HepG2 (cell line): ENCODE measurements around the gene IGFBP6. TPM values are rescaled to one million over a fixed set of nuclear protein-coding genes. Genes with fewer than 3 reads are reported as not detected.

Experiments used
- ATAC-seq: fragments of 200-7000 bp; cut with Tn5 transposase; 3 replicates; pipeline ENCODE4 v1.9.1; 2020; ENCODE audit warnings: mild to moderate bottlenecking, moderate library complexity
- BruUV-seq: library from RNA; stranded (reverse); fragments of 400-500 nt; replicated peaks from 2 replicates; lab custom pipeline; 2021; lab: Mats Ljungman, UMichigan
- CTCF ChIA-PET: fragments of 300-600 bp; formaldehyde crosslinking; extraction: SDS; loops from one replicate; lab custom pipeline; 2021; ENCODE audit warnings: low total read pairs, inconsistent platforms, low intra/inter-chr PET ratio; lab: Yijun Ruan, JAX
- POLR2A ChIA-PET: fragments of 350-600 bp; sonication (Branson Sonifier 250); formaldehyde crosslinking; loops from one replicate; lab custom pipeline; 2020; ENCODE audit warnings: antibody characterized with exemption, inconsistent platforms; lab: Yijun Ruan, JAX
- DNase-seq: peaks from one replicate; pipeline ENCODE4 v3.0.0-alpha.2; 2015; ENCODE audit warnings: low spot score
- FAIRE-seq: peaks from 3 replicates; lab custom pipeline; 2011; peaks lifted over from hg19 to GRCh38; lab: Jason Lieb, UNC
- H2AFZ ChIP-seq: one replicate; pipeline ENCODE4 v1.6.1; 2011; ENCODE audit warnings: low read length, inconsistent platforms
- H3K27ac ChIP-seq: fragments of 300-600 bp; 3 replicates; pipeline ENCODE4 v1.8.0; 2011; ENCODE audit warnings: mixed run types, mild to moderate bottlenecking, mixed read lengths, low read length, inconsistent platforms; ENCODE audit not compliant: insufficient read depth; ENCODE audit errors: extremely low read length
- H3K27me3 ChIP-seq, 2 experiments: fragments of 200-600 bp in 1 of 2; 2 replicates in 1 of 2; 3 replicates in 1 of 2; pipeline versions ENCODE4 v1.6.0 to v1.8.0; 2011; ENCODE audit warnings: low read length in 2 of 2, mild to moderate bottlenecking in 2 of 2, moderate library complexity in 2 of 2, inconsistent platforms in 1 of 2; ENCODE audit not compliant: insufficient read depth in 2 of 2, control insufficient read depth in 1 of 2
- H3K36me3 ChIP-seq, 2 experiments: fragments of 200-600 bp in 1 of 2; replicated peaks in 1 of 2; 2 replicates in 1 of 2; 3 replicates in 1 of 2; pipeline versions ENCODE4 v1.5.1 to v1.8.0; 2011; ENCODE audit warnings: low read length in 2 of 2, inconsistent platforms in 1 of 2; ENCODE audit not compliant: insufficient read depth in 2 of 2, control insufficient read depth in 1 of 2
- H3K4me1 ChIP-seq: 2 replicates; pipeline ENCODE4 v1.5.1; 2012; ENCODE audit warnings: low read length, inconsistent platforms; ENCODE audit not compliant: insufficient read depth
- H3K4me2 ChIP-seq: 2 replicates; pipeline ENCODE4 v1.6.0; 2011; ENCODE audit warnings: low read depth, low read length, inconsistent platforms
- H3K4me3 ChIP-seq, 3 experiments: fragments of 200-600 bp in 1 of 3; sonication (generic), shearing (Covaris generic) in 1 of 3; replicated peaks in 1 of 3; 2 replicates each; pipeline ENCODE4 v1.5.1; 2011 to 2016; ENCODE audit warnings: low read length in 3 of 3, inconsistent platforms in 2 of 3, low read depth in 2 of 3, mild to moderate bottlenecking in 2 of 3, control low read depth in 1 of 3, mixed read lengths in 1 of 3; ENCODE audit not compliant: insufficient read depth in 1 of 3
- H3K79me2 ChIP-seq: one replicate; pipeline ENCODE4 v1.6.1; 2011; ENCODE audit warnings: low read length, inconsistent platforms; ENCODE audit not compliant: insufficient read depth
- H3K9ac ChIP-seq: 2 replicates; pipeline ENCODE4 v1.6.0; 2011; ENCODE audit warnings: mild to moderate bottlenecking, low read depth, low read length, inconsistent platforms; ENCODE audit not compliant: insufficient read depth
- H3K9me3 ChIP-seq: 2 replicates; pipeline ENCODE4 v1.5.1; 2012; ENCODE audit warnings: mild to moderate bottlenecking, low read length
- H4K20me1 ChIP-seq: 2 replicates; pipeline ENCODE4 v1.6.0; 2011; ENCODE audit warnings: inconsistent platforms, mild to moderate bottlenecking, low read length, moderate library complexity; ENCODE audit not compliant: insufficient read depth
- EHMT2 ChIP-seq: fragments of 200-600 bp; sonication (generic); IDR thresholded peaks from 2 replicates; pipeline ENCODE4 v1.7.0; 2017; ENCODE audit warnings: antibody characterized with exemption, low read depth, low read length, borderline replicate concordance
- ERF ChIP-seq: IDR thresholded peaks from 2 replicates; pipeline ENCODE4 v1.6.1; 2018; ENCODE audit warnings: missing biosample characterization, missing genetic modification reagents
- FOSL1 ChIP-seq: sonication (generic); formaldehyde crosslinking; IDR thresholded peaks from 2 replicates; pipeline ENCODE4 v1.9.0; 2021; ENCODE audit warnings: missing genetic modification reagents, borderline replicate concordance
- FOXC1 ChIP-seq: sonication (generic); formaldehyde crosslinking; IDR thresholded peaks from 2 replicates; pipeline ENCODE4 v1.8.0; 2022; ENCODE audit warnings: mild to moderate bottlenecking, missing genetic modification reagents, borderline replicate concordance
- JUNB ChIP-seq: sonication (generic); formaldehyde crosslinking; IDR thresholded peaks from 2 replicates; pipeline ENCODE4 v1.8.0; 2022; ENCODE audit warnings: missing genetic modification reagents, mild to moderate bottlenecking, borderline replicate concordance
- MEIS2 ChIP-seq: sonication (generic); formaldehyde crosslinking; IDR thresholded peaks from 2 replicates; pipeline ENCODE4 v1.9.0; 2021; ENCODE audit warnings: mild to moderate bottlenecking, missing genetic modification reagents
- MTA1 ChIP-seq: sonication (generic); formaldehyde crosslinking; IDR thresholded peaks from 2 replicates; pipeline ENCODE4 v1.4.0; 2020; ENCODE audit warnings: missing genetic modification reagents, mild to moderate bottlenecking, borderline replicate concordance
- MZF1 ChIP-seq: sonication (generic); formaldehyde crosslinking; IDR thresholded peaks from 2 replicates; pipeline ENCODE4 v1.8.1; 2023; ENCODE audit warnings: mild to moderate bottlenecking, missing genetic modification reagents, borderline replicate concordance
- RAD51 ChIP-seq: fragments of 450-650 bp; IDR thresholded peaks from 2 replicates; pipeline ENCODE4 v1.6.1; 2016; ENCODE audit warnings: borderline replicate concordance
- RBM22 ChIP-seq: fragments of 200-400 bp; formaldehyde crosslinking; optimal IDR thresholded peaks from 2 replicates; pipeline ENCODE3; 2017; ENCODE audit warnings: mild to moderate bottlenecking, low read length, moderate library complexity
- RFX5 ChIP-seq: IDR thresholded peaks from 2 replicates; pipeline ENCODE4 v1.6.1; 2011; ENCODE audit warnings: low read depth, low read length, improper control_type of control experiment
- TMF1 ChIP-seq: sonication (generic); formaldehyde crosslinking; IDR thresholded peaks from 2 replicates; pipeline ENCODE4 v1.8.1; 2022; ENCODE audit warnings: low read depth, missing genetic modification reagents
- ZBTB3 ChIP-seq: sonication (generic); formaldehyde crosslinking; IDR thresholded peaks from 2 replicates; pipeline ENCODE4 v1.4.0; 2020; ENCODE audit warnings: low read depth, mild to moderate bottlenecking, moderate library complexity, missing genetic modification reagents, borderline replicate concordance
- ZFP62 ChIP-seq: sonication (generic); formaldehyde crosslinking; IDR thresholded peaks from 2 replicates; pipeline ENCODE4 v1.4.0; 2020; ENCODE audit warnings: missing genetic modification reagents
- ZFP82 ChIP-seq: sonication (generic); formaldehyde crosslinking; IDR thresholded peaks from 2 replicates; pipeline ENCODE4 v1.5.1; 2020; ENCODE audit warnings: mild to moderate bottlenecking, missing genetic modification reagents, borderline replicate concordance
- ZNF34 ChIP-seq: sonication (generic); formaldehyde crosslinking; IDR thresholded peaks from 2 replicates; pipeline ENCODE4 v1.4.0; 2020; ENCODE audit warnings: mild to moderate bottlenecking, missing genetic modification reagents, borderline replicate concordance
- ZNF564 ChIP-seq: sonication (generic); formaldehyde crosslinking; IDR thresholded peaks from 2 replicates; pipeline ENCODE4 v1.8.1; 2023; ENCODE audit warnings: mild to moderate bottlenecking, missing genetic modification reagents
- ZNF709 ChIP-seq: sonication (generic); formaldehyde crosslinking; IDR thresholded peaks from 2 replicates; pipeline ENCODE4 v1.5.0; 2020; ENCODE audit warnings: mild to moderate bottlenecking, missing genetic modification reagents
- ZNF792 ChIP-seq: IDR thresholded peaks from 2 replicates; pipeline ENCODE4 v1.6.1; 2016
- ZSCAN22 ChIP-seq: sonication (generic); formaldehyde crosslinking; IDR thresholded peaks from 2 replicates; pipeline ENCODE4 v1.4.0; 2020; ENCODE audit warnings: mild to moderate bottlenecking, missing genetic modification reagents
- WGBS: methylation state at CpG from one replicate; pipeline ENCODE4 v1.1.6; 2017; ENCODE audit warnings: low lambda C conversion rate; 5-methylcytosine and 5-hydroxymethylcytosine counted together
- in situ Hi-C: cut with HindIII; loops from 2 replicates; pipeline ENCODE4 v1.10.0; 2017; ENCODE audit warnings: low pct_unique_long_range_greater_than_20kb; ENCODE audit not compliant: extremely low pct_ligation_motif_present
- intact Hi-C: fragments of 100-400 bp; cut with micrococcal nuclease; formaldehyde crosslinking; loops from one replicate; pipeline ENCODE4 v1.10.0; 2022; ENCODE audit not compliant: unreplicated experiment
- polyA plus RNA-seq, 8 experiments: library from polyadenylated mRNA; depleted of rRNA in 3 of 8; stranded (reverse) in 7 of 8; unstranded in 1 of 8; fragments of >200 nt; fragmentation: Illumina TruSeq in 4 of 8; extraction: Trizol in 4 of 8; gene quantifications; 2 replicates each; pipeline versions ENCODE4 v1.2.1 to v1.2.3, GENCODE V29; 2011 to 2016; ENCODE audit warnings: low read depth in 4 of 8, missing spikeins in 1 of 8, mixed read lengths in 1 of 8; ENCODE audit not compliant: insufficient read depth in 1 of 8
- total RNA-seq, 5 experiments: library from RNA; depleted of rRNA; stranded (reverse); fragments of >200 nt; fragmentation: Illumina TruSeq; extraction: Trizol; gene quantifications; 2 replicates each; pipeline ENCODE4 v1.2.3, GENCODE V29; 2016; ENCODE audit warnings: low read depth in 1 of 5
- TF ChIP-seq, protein P1 (sequence below): IDR thresholded peaks from 2 replicates; pipeline ENCODE4 v1.6.1; 2012; ENCODE audit warnings: low read depth, low read length, improper control_type of control experiment

IGFBP6 gene
- total and polyA plus RNA-seq, 2 of the 13 experiments (the other 11 are each of a cell fraction or from before 2014, with no cell fraction given), result 3.9 to 25.2 TPM

- no peak for TF ChIP-seq EHMT2
Observed at GRCh38 chr12:53067993-53068770, 29.3 kb upstream of the IGFBP6 start (continued).

DNA sequence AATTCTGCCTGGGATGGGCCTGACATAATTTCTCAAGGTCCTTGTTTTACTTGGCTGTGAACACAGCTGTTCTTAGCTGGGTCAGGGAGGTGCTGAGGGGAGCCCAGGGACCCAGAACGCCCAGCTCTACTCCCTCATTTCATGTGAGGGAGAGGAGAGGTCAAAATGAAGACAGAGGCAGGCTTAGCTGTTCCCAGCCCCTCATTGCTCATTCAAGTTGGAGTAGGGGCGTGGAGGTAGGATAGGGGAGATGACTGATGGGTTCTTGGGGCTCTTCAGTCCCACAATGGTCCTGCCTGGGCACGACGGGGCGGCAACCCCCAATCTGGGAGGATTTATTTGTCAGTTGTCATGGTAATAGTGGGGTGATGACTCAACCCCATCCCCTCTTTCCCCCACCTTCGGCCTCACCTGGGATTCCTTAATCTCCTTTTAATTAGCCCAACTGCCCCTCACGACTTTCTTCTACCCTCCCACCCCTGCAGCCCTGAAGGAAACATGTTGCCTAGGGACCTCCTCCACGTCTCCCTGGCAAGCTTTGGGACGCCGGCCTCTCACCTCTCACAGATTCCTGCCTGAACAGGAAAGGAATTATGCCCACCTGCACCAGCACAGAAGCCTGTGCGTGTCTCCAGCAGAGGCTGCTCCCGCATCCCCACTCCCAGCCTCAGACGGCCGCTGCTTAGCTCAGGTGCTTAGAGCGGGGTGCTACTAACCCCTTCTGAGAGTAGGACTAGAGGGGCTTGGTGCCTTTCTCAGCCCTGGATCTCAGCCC is 28.5 kb upstream of the IGFBP6 start:
- Histone ChIP-seq H4K20me1 (no peaks in the 10 kb centered on the region), H3K79me2 (no peaks in the 10 kb centered on the region), H3K27ac (no peak overlapping the region), H3K27me3 (no peaks in the 10 kb centered on the region), H3K9me3 (no peaks in the 10 kb centered on the region), H3K9ac (no peak overlapping the region), H3K4me1 (peaks cover 22% of the 10 kb centered on the region), H3K4me3 (no peak overlapping the region), H3K36me3 (peaks cover 0 to 10% of the 10 kb centered on the region in 2 experiments; a peak in 2 of 5 replicates), H3K4me2 (no peak overlapping the region), H2AFZ (no peak overlapping the region)
- ChIA-PET POLR2A (interaction anchor here (1.4 to 4.6 kb wide), 3 partner anchors 10 to 32 kb away, joined by 4 to 47 read pairs (median 6); partner anchors contain the start of genes SOAT2 and SPRYD3), CTCF (no interaction called here)
- TF ChIP-seq MEIS2 (no peak), ZNF564 (no peak), RAD51 (no peak), FOXC1 (no peak), FOSL1 (CRISPR knock-in tag) (no peak), ZFP82 (no peak), ZNF709 (no peak), ZNF792 (CRISPR knock-in tag) (no peak), RBM22 (no peak), ZFP62 (no peak), TMF1 (no peak), MTA1 (CRISPR knock-in tag) (no peak), ZSCAN22 (no peak), RFX5 (no peak), MZF1 (CRISPR knock-in tag) (no peak), ERF (CRISPR knock-in tag) (no peak), ZBTB3 (CRISPR knock-in tag) (no peak), JUNB (no peak), ZNF34 (CRISPR knock-in tag) (no peak)
- TF ChIP-seq, protein P1, sequence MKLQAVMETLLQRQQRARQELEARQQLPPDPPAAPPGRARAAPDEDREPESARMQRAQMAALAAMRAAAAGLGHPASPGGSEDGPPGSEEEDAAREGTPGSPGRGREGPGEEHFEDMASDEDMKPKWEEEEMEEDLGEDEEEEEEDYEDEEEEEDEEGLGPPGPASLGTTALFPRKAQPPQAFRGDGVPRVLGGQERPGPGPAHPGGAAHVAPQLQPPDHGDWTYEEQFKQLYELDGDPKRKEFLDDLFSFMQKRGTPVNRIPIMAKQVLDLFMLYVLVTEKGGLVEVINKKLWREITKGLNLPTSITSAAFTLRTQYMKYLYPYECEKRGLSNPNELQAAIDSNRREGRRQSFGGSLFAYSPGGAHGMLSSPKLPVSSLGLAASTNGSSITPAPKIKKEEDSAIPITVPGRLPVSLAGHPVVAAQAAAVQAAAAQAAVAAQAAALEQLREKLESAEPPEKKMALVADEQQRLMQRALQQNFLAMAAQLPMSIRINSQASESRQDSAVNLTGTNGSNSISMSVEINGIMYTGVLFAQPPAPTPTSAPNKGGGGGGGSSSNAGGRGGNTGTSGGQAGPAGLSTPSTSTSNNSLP, result no peak
- BruUV-seq, result no TSS peak
- no peak for DNase-seq
- FAIRE-seq, result no peak
- ATAC-seq, result no peak
- WGBS, result 88% methylated on average over 13 of the region's 15 CpGs
- intact Hi-C loops (no loop called here), in situ Hi-C loops (no loop called here)
